Naive thymus-derived CD4-positive, alpha-beta T cell (primary cell): ENCODE measurements around the gene ERFL. TPM values are rescaled to one million over a fixed set of nuclear protein-coding genes. Genes with fewer than 3 reads are reported as not detected.
A peak's percentile ranks its signal among the peaks of the same experiment; 100 is the strongest.

ENCODE experiments used
- ATAC-seq: fragments of 150-1000 bp; cut with Tn5 transposase; 2 replicates; pipeline ENCODE4 v1.10.0; 2021; ENCODE audit warnings: mild to moderate bottlenecking, moderate library complexity
- CTCF ChIA-PET: fragments of 350-600 bp; sonication (Branson Sonifier 250); formaldehyde crosslinking; loops from one replicate; lab custom pipeline; 2021; ENCODE audit warnings: antibody characterized with exemption; lab: Charles Lee
- POLR2A ChIA-PET: fragments of 350-600 bp; sonication (Branson Sonifier 250); formaldehyde crosslinking; loops from one replicate; lab custom pipeline; 2021; ENCODE audit warnings: antibody characterized with exemption, inconsistent platforms; lab: Charles Lee
- DNase-seq, 9 donors: peaks; one replicate each; pipeline versions ENCODE4 v3.0.0 to v3.0.0-alpha.2; 2020 to 2022; ENCODE audit warnings: mixed read lengths in 1 of 9
- H3K27ac ChIP-seq: one replicate; pipeline ENCODE4 v1.7.0; 2013; ENCODE audit warnings: mild to moderate bottlenecking, low read depth, low read length, moderate library complexity
- H3K27me3 ChIP-seq, 2 donors: one replicate each; pipeline ENCODE4 v1.7.0; 2013; ENCODE audit warnings: low read length in 2 of 2, mild to moderate bottlenecking in 2 of 2, moderate library complexity in 2 of 2; ENCODE audit not compliant: control insufficient read depth in 2 of 2, insufficient read depth in 2 of 2
- H3K36me3 ChIP-seq, 3 experiments: 1 replicate in 2 of 3; 2 replicates in 1 of 3; pipeline ENCODE4 v1.7.0; 2013; ENCODE audit warnings: low read length in 3 of 3, mild to moderate bottlenecking in 3 of 3, moderate library complexity in 1 of 3; ENCODE audit not compliant: insufficient read depth in 3 of 3, control insufficient read depth in 2 of 3
- H3K4me1 ChIP-seq, 2 donors: one replicate each; pipeline ENCODE4 v1.7.0; 2013; ENCODE audit warnings: low read length in 2 of 2, mild to moderate bottlenecking in 2 of 2, moderate library complexity in 1 of 2; ENCODE audit not compliant: control insufficient read depth in 2 of 2, insufficient read depth in 2 of 2
- H3K4me3 ChIP-seq: 2 replicates; pipeline ENCODE4 v1.7.0; 2013; ENCODE audit warnings: mild to moderate bottlenecking, low read length
- H3K9me3 ChIP-seq, 3 experiments: 1 replicate in 2 of 3; 2 replicates in 1 of 3; pipeline ENCODE4 v1.7.0; 2013; ENCODE audit warnings: low read length in 3 of 3; ENCODE audit not compliant: control insufficient read depth in 2 of 3
- H3K27ac Mint-ChIP-seq, 9 donors: one replicate each; pipeline ENCODE4 v1.8.0; 2020 to 2022; ENCODE audit warnings: mixed read lengths in 9 of 9, mild to moderate bottlenecking in 8 of 9, moderate library complexity in 5 of 9, inconsistent platforms in 2 of 9
- H3K27me3 Mint-ChIP-seq, 5 donors: one replicate each; pipeline ENCODE4 v1.8.0; 2021 to 2022; ENCODE audit warnings: mixed read lengths in 5 of 5, mild to moderate bottlenecking in 1 of 5
- H3K36me3 Mint-ChIP-seq, 5 donors: one replicate each; pipeline ENCODE4 v1.8.0; 2020 to 2022; ENCODE audit warnings: mixed read lengths in 5 of 5, mild to moderate bottlenecking in 3 of 5, inconsistent platforms in 1 of 5
- H3K4me1 Mint-ChIP-seq, 7 donors: one replicate each; pipeline ENCODE4 v1.8.0; 2020 to 2022; ENCODE audit warnings: mixed read lengths in 7 of 7, mild to moderate bottlenecking in 3 of 7, inconsistent platforms in 1 of 7
- H3K4me3 Mint-ChIP-seq, 10 donors: one replicate each; pipeline ENCODE4 v1.8.0; 2020 to 2022; ENCODE audit warnings: mild to moderate bottlenecking in 10 of 10, mixed read lengths in 10 of 10, moderate library complexity in 6 of 10, inconsistent platforms in 2 of 10
- H3K9me3 Mint-ChIP-seq, 11 donors: one replicate each; pipeline ENCODE4 v1.8.0; 2020 to 2022; ENCODE audit warnings: mixed read lengths in 11 of 11, mild to moderate bottlenecking in 4 of 11, inconsistent platforms in 1 of 11, moderate library complexity in 1 of 11
- intact Hi-C, 2 donors: fragments of 100-400 bp; cut with micrococcal nuclease; formaldehyde crosslinking; loops; one replicate each; pipeline ENCODE4 v1.15.1; 2023
- polyA plus RNA-seq, 2 donors: library from polyadenylated mRNA; unstranded; fragments of 300-500 nt; fragmentation: Illumina TruSeq; gene quantifications; one replicate each; pipeline ENCODE4 v1.2.3, GENCODE V29; 2021
- total RNA-seq, 6 experiments: library from RNA in 5 of 6; stranded (reverse) in 5 of 6; gene quantifications; 1 replicate in 5 of 6; 2 replicates in 1 of 6; pipeline ENCODE4 v1.2.3 and lab custom pipeline; 2021 to 2026

ERFL gene
- total and polyA plus RNA-seq, 7 experiments from 2014 or later: 3.0 to 15.0 (median 8.0) TPM; not detected in 2

DNA sequence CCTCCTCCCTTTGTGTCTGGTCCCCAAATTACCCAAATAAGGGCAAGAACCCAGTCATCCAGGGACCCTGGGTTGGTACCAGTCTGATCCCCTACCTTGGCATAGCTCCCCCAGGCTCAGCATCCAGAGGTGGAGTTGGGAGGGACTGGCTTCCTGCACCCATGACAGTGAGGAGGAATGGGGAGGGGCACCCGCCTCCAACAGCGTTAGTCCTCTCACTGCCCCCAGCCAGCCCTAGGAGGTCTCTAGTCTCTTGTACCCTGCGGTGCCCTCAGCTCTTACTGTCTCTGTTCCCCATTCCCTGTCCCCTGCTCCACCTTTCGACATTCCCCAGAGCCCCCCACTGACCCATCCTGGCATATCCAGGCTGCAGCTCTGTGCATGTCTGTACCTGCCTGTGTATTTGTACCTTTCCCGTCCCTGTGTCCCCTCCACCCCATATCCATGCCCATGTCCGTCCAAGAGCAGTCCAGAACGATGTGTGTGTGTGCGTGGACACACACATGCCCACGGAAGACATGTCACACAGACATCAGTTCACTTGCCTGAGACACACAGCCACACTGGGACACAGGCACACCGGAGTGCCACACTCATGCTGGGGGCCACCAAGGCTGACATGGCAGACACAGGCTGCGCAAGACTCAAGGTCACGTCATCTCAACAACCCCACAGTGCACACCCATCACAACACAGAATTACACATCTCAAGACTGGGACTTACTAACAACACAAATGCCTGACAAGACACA is 17.8 kb downstream of the ERFL start:
- H3K9me3 ChIP-seq: no peaks in the 10 kb centered on the region
- intact Hi-C loops: loop anchor here in 1 of 2 donors (2.0 kb wide), 1 partner anchor 38 kb away; no protein-coding TSS in a partner anchor
- ChIA-PET POLR2A (interaction anchor here (0.9 to 15.6 kb wide), 9 partner anchors 9 to 50 kb away, joined by 3 to 348 read pairs (median 6); partner anchors contain the start of genes ARHGEF1, ERFL and RPS19), CTCF (interaction anchor here (0.9 to 1.3 kb wide), 5 partner anchors 15 to 37 kb away, joined by 3 to 4 read pairs (median 3); no protein-coding TSS in a partner anchor)
- H3K27me3 ChIP-seq: peaks cover 0 to 12% of the 10 kb centered on the region in 2 donors
- H3K36me3 ChIP-seq: peaks cover 13 to 34% (median 13%) of the 10 kb centered on the region in 3 experiments
- Mint-ChIP-seq H3K4me3 (peak overlapping the region in 5 of 10 donors; percentile 8 to 49 (median 22)), H3K4me1 (peaks cover 28 to 56% (median 44%) of the 10 kb centered on the region in 7 donors), H3K27ac (peak overlapping the region; percentile 26 to 87 (median 78)), H3K36me3 (peaks cover 0 to 37% (median 10%) of the 10 kb centered on the region in 5 donors), H3K27me3 (peaks cover 0 to 28% (median 0%) of the 10 kb centered on the region in 5 donors), H3K9me3 (peaks cover 0 to 6% (median 0%) of the 10 kb centered on the region in 11 donors)
- peak; percentile 10 for ATAC-seq
- peaks cover 12 to 38% of the 10 kb centered on the region in 2 donors for H3K4me1 ChIP-seq
- peak overlapping the region; percentile 10 for H3K27ac ChIP-seq
- DNase-seq: peak in 2 of 9 donors; percentile 40 to 45
- H3K4me3 ChIP-seq: no peak overlapping the region

DNA sequence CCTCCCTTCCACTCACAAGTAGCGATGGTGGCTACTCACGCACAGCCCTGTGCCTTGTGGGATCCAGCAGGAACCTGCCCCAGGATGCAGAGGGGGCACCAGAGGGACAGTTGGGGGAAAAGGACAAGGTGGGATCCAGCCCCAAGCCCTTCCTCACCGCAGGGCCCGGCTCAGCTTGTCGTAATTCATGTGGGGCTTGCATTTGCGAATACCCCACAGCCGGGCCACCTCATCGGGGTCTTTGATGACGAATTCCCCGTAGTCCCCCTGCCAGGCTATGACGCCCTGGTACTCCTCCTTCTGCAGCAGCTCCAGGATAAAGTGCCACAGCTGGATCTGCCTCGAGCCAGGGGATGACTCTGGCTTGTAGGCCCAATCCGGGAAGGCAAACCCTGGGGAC is 18.5 kb downstream of the ERFL start:
- Mint-ChIP-seq H3K27me3 (peaks cover 0 to 28% (median 0%) of the 10 kb centered on the region in 5 donors), H3K9me3 (peaks cover 0 to 6% (median 0%) of the 10 kb centered on the region in 11 donors), H3K4me3 (no peak overlapping the region), H3K4me1 (peaks cover 31 to 57% (median 49%) of the 10 kb centered on the region in 7 donors), H3K27ac (peak overlapping the region in 4 of 9 donors; percentile 25 to 87 (median 56)), H3K36me3 (peaks cover 0 to 38% (median 10%) of the 10 kb centered on the region in 5 donors)
- ChIA-PET CTCF (interaction anchor here (1.2 kb wide), 1 partner anchor 26 kb away, joined by 3 read pairs; no protein-coding TSS in a partner anchor), POLR2A (interaction anchor here (0.9 to 15.6 kb wide), 7 partner anchors 8 to 36 kb away, joined by 3 to 348 read pairs (median 6); partner anchors contain the start of genes ARHGEF1 and ERFL)
- no peaks in the 10 kb centered on the region for H3K9me3 ChIP-seq
- H3K4me3 ChIP-seq: no peak overlapping the region
- H3K27me3 ChIP-seq: peaks cover 0 to 8% of the 10 kb centered on the region in 2 donors
- peak overlapping the region; percentile 10 for H3K27ac ChIP-seq
- peaks cover 9 to 34% of the 10 kb centered on the region in 2 donors for H3K4me1 ChIP-seq
- intact Hi-C loops: loop anchor here in 1 of 2 donors (2.0 kb wide), 1 partner anchor 37 kb away; no protein-coding TSS in a partner anchor
- DNase-seq: peak in 1 of 9 donors; percentile 27
- ATAC-seq: no peak
- peaks cover 18 to 41% (median 20%) of the 10 kb centered on the region in 3 experiments for H3K36me3 ChIP-seq

DNA sequence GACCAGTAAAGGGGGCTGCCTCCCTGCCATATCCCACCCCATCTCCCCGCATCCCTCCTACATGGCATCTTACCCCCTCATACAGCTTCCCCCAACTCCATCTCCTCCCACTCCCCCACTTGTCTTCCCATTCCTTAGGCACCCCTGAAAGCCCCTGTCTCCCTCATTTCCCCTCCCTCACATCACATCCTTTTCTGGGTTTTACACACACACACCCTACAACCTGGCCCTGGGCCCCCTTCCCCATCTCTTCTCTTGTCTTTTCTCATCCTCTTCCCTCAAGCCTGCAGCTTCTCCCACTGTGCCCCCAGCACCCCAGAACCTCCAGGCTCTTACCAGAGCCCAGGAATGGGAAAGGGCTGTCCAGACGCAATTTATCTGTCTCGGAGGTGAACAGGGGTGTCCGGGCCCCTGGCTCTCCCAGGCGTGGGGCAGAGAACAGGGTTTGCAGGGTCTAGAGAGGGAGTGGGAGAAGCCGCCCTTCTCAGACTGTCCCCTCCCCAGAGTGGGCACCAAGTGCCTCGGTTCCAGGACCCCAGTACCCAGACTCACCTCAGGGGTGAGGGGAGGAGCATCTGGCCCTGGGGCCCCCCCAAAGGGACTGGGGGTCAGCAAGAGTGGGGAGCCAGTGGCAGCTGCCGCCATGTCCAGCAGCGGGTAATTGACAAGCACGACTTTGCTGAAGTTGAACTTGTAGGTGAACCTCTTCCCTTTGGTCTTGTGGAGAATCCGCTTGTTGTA is 19.4 kb downstream of the ERFL start:
- no peak overlapping the region for H3K4me3 ChIP-seq
- Mint-ChIP-seq H3K9me3 (peaks cover 0 to 6% (median 0%) of the 10 kb centered on the region in 11 donors), H3K27me3 (peaks cover 0 to 28% (median 0%) of the 10 kb centered on the region in 5 donors), H3K4me1 (peaks cover 34 to 58% (median 47%) of the 10 kb centered on the region in 7 donors), H3K4me3 (peak overlapping the region in 1 of 10 donors; percentile 30), H3K36me3 (peaks cover 0 to 43% (median 13%) of the 10 kb centered on the region in 5 donors), H3K27ac (peak overlapping the region in 7 of 9 donors; percentile 17 to 88 (median 60))
- intact Hi-C loops: no loop called here
- peak in 1 of 9 donors; percentile 32 for DNase-seq
- H3K27me3 ChIP-seq: no peaks in the 10 kb centered on the region
- no peak for ATAC-seq
- H3K27ac ChIP-seq: no peak overlapping the region
- no peaks in the 10 kb centered on the region for H3K9me3 ChIP-seq
- ChIA-PET POLR2A (interaction anchor here (0.6 to 15.6 kb wide), 9 partner anchors 7 to 36 kb away, joined by 3 to 348 read pairs (median 5); partner anchors contain the start of genes ARHGEF1 and ERFL), CTCF (no interaction called here)
- peaks cover 9 to 29% of the 10 kb centered on the region in 2 donors for H3K4me1 ChIP-seq
- peaks cover 22 to 49% (median 28%) of the 10 kb centered on the region in 3 experiments for H3K36me3 ChIP-seq

DNA sequence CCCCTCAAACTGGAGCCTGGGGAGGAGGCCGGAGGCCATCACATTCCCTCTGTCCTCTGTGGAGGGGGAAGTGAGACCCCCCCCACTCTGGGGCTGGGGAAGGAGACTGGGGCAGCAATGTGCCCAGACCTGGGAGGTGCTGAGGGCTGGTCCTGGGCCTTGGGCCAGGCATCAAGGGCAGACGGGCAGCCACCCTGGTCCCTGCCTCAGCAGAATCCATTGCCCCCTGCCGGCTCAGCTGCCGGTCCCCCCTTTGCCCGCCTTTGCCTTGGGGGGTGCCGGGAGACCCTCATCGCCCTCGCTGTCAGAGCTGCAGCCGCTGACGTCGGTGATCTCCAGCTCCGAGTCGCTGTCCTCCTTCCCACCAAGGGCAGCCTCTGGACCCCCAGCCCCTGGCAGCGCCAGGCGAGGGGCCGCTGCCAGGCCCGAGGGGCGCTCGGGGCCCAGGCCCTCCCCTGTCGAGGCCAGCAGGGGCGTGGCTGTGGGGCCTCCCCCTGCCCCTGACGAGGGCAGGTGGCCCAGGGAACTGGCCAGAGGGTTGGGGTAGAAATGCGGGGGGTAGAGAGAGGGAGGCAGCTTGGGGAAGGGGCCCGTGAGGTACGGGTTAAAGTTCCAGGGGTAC is 20.1 kb downstream of the ERFL start:
- Mint-ChIP-seq H3K4me3 (no peak overlapping the region), H3K27ac (peak overlapping the region in 3 of 9 donors; percentile 17 to 49 (median 43)), H3K9me3 (peaks cover 0 to 6% (median 0%) of the 10 kb centered on the region in 11 donors), H3K27me3 (peaks cover 0 to 26% (median 0%) of the 10 kb centered on the region in 5 donors), H3K36me3 (peaks cover 0 to 48% (median 13%) of the 10 kb centered on the region in 5 donors), H3K4me1 (peaks cover 34 to 56% (median 49%) of the 10 kb centered on the region in 7 donors)
- Histone ChIP-seq H3K27me3 (no peaks in the 10 kb centered on the region), H3K9me3 (no peaks in the 10 kb centered on the region), H3K27ac (no peak overlapping the region), H3K36me3 (peaks cover 30 to 57% (median 36%) of the 10 kb centered on the region in 3 experiments), H3K4me1 (peaks cover 9 to 26% of the 10 kb centered on the region in 2 donors), H3K4me3 (no peak overlapping the region)
- no peak for ATAC-seq
- ChIA-PET CTCF (interaction anchor here (0.5 to 0.9 kb wide), 2 partner anchors 21 to 37 kb away, joined by 3 read pairs; no protein-coding TSS in a partner anchor), POLR2A (interaction anchor here (0.9 to 15.6 kb wide), 5 partner anchors 11 to 26 kb away, joined by 3 to 348 read pairs (median 3); partner anchors contain the start of genes ARHGEF1 and ERFL)
- intact Hi-C loops: no loop called here
- DNase-seq: no peak

DNA sequence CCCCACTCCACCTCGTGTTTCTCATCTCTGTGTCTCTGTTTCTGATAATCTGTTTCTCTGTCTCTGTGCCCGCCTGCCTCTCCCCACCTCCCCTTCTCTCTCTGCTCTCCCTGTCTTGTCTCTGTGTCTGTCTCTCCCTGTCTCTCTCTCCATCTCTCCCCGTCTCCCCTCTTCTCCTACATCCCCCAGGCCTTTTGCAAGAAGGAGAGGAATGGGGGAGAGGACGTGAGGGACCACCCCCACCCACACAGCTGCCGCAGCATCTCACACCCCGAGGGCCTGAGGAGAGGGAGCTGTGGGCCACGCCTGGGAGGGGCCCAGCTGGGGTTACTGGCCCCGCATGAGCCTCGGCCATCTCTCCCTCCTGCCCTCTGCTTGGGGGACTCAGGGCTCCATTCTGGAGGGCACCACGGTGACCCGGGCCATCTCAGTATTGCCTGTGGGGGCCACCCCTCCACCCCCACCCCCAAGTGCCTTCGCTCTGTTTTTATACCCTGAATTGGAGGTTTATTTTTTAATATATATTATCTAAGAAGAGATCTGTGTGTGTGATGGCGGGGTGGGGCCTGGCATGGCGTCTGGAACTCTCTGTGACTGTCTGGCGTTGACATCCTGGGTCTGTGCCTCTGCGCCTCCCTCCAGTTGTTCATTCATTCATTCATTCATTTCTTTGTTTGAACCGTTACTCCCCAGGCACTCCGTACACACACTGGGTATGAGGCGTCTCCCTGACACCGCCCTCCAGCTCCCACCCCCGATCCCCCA is 21.2 kb downstream of the ERFL start:
- ChIA-PET POLR2A (interaction anchor here (0.6 to 15.6 kb wide), 7 partner anchors 11 to 35 kb away, joined by 3 to 348 read pairs (median 5); partner anchors contain the start of genes ARHGEF1 and ERFL), CTCF (interaction anchor here (0.5 to 0.9 kb wide), 3 partner anchors 16 to 38 kb away, joined by 3 read pairs; no protein-coding TSS in a partner anchor)
- Mint-ChIP-seq H3K4me1 (peaks cover 29 to 56% (median 48%) of the 10 kb centered on the region in 7 donors), H3K27me3 (peaks cover 0 to 17% (median 0%) of the 10 kb centered on the region in 5 donors), H3K4me3 (peak overlapping the region in 2 of 10 donors; percentile 4 to 15), H3K27ac (peak overlapping the region in 5 of 9 donors; percentile 31 to 83 (median 45)), H3K36me3 (peaks cover 0 to 52% (median 13%) of the 10 kb centered on the region in 5 donors), H3K9me3 (peaks cover 0 to 6% (median 0%) of the 10 kb centered on the region in 11 donors)
- DNase-seq (no peak), ATAC-seq (no peak)
- intact Hi-C loops: no loop called here
- Histone ChIP-seq H3K9me3 (no peaks in the 10 kb centered on the region), H3K27me3 (no peaks in the 10 kb centered on the region), H3K27ac (no peak overlapping the region), H3K36me3 (peaks cover 40 to 67% (median 46%) of the 10 kb centered on the region in 3 experiments), H3K4me1 (peaks cover 4 to 24% of the 10 kb centered on the region in 2 donors), H3K4me3 (no peak overlapping the region)
